ENCODE data around the gene PANX3.

PANX3 gene

GRCh38 chr11:124662106-124662505 lies 50.9 kb downstream of the PANX3 start:
- H3K9me2 ChIP-seq (replicated peaks; ENCODE audit: insufficient read depth, low read length), result no peaks in the 10 kb centered on the region
- H3K27ac ChIP-seq (ENCODE audit: low read depth, low read length), result no peak overlapping the region
- H4K20me1 ChIP-seq (ENCODE audit: low read depth, low read length), result no peaks in the 10 kb centered on the region
- no peaks in the 10 kb centered on the region for H3F3A ChIP-seq (ENCODE audit: insufficient read depth)
- no peak overlapping the region for H3K9ac ChIP-seq (ENCODE audit: low read length)
- H3K36me3 ChIP-seq (ENCODE audit: low read length), result no peaks in the 10 kb centered on the region
- no peaks in the 10 kb centered on the region for H3K27me3 ChIP-seq (ENCODE audit: low read length)
- no peaks in the 10 kb centered on the region for H3K9me3 ChIP-seq (ENCODE audit: insufficient read depth, low read length)
- no peak overlapping the region for H3K4me2 ChIP-seq (ENCODE audit: low read depth, low read length, poor library complexity, severe bottlenecking)
- no peak for TF ChIP-seq EZH2phosphoT487 (conservative IDR thresholded peaks at IDR 0.05; ENCODE audit: low read length)
- TF ChIP-seq CTCF (IDR thresholded peaks at IDR 0.05; ENCODE audit: insufficient read depth, low read length, poor library complexity, severe bottlenecking), result no peak
- H3K79me2 ChIP-seq (ENCODE audit: insufficient read depth, low read length), result no peaks in the 10 kb centered on the region
- no peak overlapping the region for H2AFZ ChIP-seq (ENCODE audit: low read depth, low read length, severe bottlenecking)
- no peak overlapping the region for H3K4me3 ChIP-seq (ENCODE audit: insufficient read depth, low read length, poor library complexity, severe bottlenecking)

- Histone ChIP-seq H2AFZ (ENCODE audit: low read depth, low read length, severe bottlenecking) (no peak overlapping the region), H3K27me3 (ENCODE audit: low read length) (no peaks in the 10 kb centered on the region), H3K9me2 (replicated peaks; ENCODE audit: insufficient read depth, low read length) (no peaks in the 10 kb centered on the region), H3K4me3 (ENCODE audit: insufficient read depth, low read length, poor library complexity, severe bottlenecking) (no peak overlapping the region), H3K79me2 (ENCODE audit: insufficient read depth, low read length) (no peaks in the 10 kb centered on the region), H3F3A (ENCODE audit: insufficient read depth) (no peaks in the 10 kb centered on the region), H3K4me2 (ENCODE audit: low read depth, low read length, poor library complexity, severe bottlenecking) (no peak overlapping the region), H3K27ac (ENCODE audit: low read depth, low read length) (no peak overlapping the region), H3K36me3 (ENCODE audit: low read length) (no peaks in the 10 kb centered on the region), H4K20me1 (ENCODE audit: low read depth, low read length) (no peaks in the 10 kb centered on the region), H3K9me3 (ENCODE audit: insufficient read depth, low read length) (no peaks in the 10 kb centered on the region), H3K9ac (ENCODE audit: low read length) (no peak overlapping the region)
- TF ChIP-seq CTCF (IDR thresholded peaks at IDR 0.05; ENCODE audit: insufficient read depth, low read length, poor library complexity, severe bottlenecking) (no peak), EZH2phosphoT487 (conservative IDR thresholded peaks at IDR 0.05; ENCODE audit: low read length) (no peak)
These were observed 52.6 kb downstream of the PANX3 start for GRCh38 chr11:124663861-124664260.

GRCh38 chr11:124667601-124668000 lies 56.4 kb downstream of the PANX3 start:
- no peaks in the 10 kb centered on the region for H3K9me2 ChIP-seq (replicated peaks; ENCODE audit: insufficient read depth, low read length)
- H3K36me3 ChIP-seq (ENCODE audit: low read length), result no peaks in the 10 kb centered on the region
- no peaks in the 10 kb centered on the region for H3K79me2 ChIP-seq (ENCODE audit: insufficient read depth, low read length)
- H3F3A ChIP-seq (ENCODE audit: insufficient read depth), result no peaks in the 10 kb centered on the region; the same call in 1 of the 2 replicates
- no peak overlapping the region for H3K4me2 ChIP-seq (ENCODE audit: low read depth, low read length, poor library complexity, severe bottlenecking)
- H3K9me3 ChIP-seq (ENCODE audit: insufficient read depth, low read length), result no peaks in the 10 kb centered on the region
- H4K20me1 ChIP-seq (ENCODE audit: low read depth, low read length), result no peaks in the 10 kb centered on the region
- H2AFZ ChIP-seq (ENCODE audit: low read depth, low read length, severe bottlenecking), result no peak overlapping the region
- no peak overlapping the region for H3K9ac ChIP-seq (ENCODE audit: low read length)
- H3K4me3 ChIP-seq (ENCODE audit: insufficient read depth, low read length, poor library complexity, severe bottlenecking), result no peak overlapping the region
- no peaks in the 10 kb centered on the region for H3K27me3 ChIP-seq (ENCODE audit: low read length)
- no peak overlapping the region for H3K27ac ChIP-seq (ENCODE audit: low read depth, low read length)
- TF ChIP-seq EZH2phosphoT487 (conservative IDR thresholded peaks at IDR 0.05; ENCODE audit: low read length), result no peak
- no peak for TF ChIP-seq CTCF (IDR thresholded peaks at IDR 0.05; ENCODE audit: insufficient read depth, low read length, poor library complexity, severe bottlenecking)
